Measurements from ENCODE around the gene CHRNA5.
"Not testable (repeated sequence)": the region's sequence is repeated elsewhere in the genome, so short reads cannot be mapped to it uniquely, and the experiment has no call there.

The CHRNA5 gene

GRCh38 chr15:78605201-78605600 is 39.9 kb downstream of the CHRNA5 start:
- Mint-ChIP-seq H3K9me3 (peaks cover 0 to 4% of the 10 kb centered on the region in 2 donors), H3K4me3 (no peak overlapping the region), H3K27me3 (peaks cover 25% of the 10 kb centered on the region), H3K4me1 (no peaks in the 10 kb centered on the region), H3K27ac (no peak overlapping the region)
- no peak for DNase-seq
- ATAC-seq = no peak

GRCh38 chr15:78605680-78606079 is 40.4 kb downstream of the CHRNA5 start:
- H3K27ac Mint-ChIP-seq = no peak overlapping the region
- peaks cover 25% of the 10 kb centered on the region for H3K27me3 Mint-ChIP-seq
- no peak for DNase-seq
- peaks cover 0 to 4% of the 10 kb centered on the region in 2 donors for H3K9me3 Mint-ChIP-seq
- no peak for ATAC-seq
- no peaks in the 10 kb centered on the region for H3K4me1 Mint-ChIP-seq
- no peak overlapping the region for H3K4me3 Mint-ChIP-seq

- H3K4me1 Mint-ChIP-seq, H3K9me3 Mint-ChIP-seq, H3K4me3 Mint-ChIP-seq, DNase-seq, H3K27ac Mint-ChIP-seq, ATAC-seq: not testable (repeated sequence)
- H3K27me3 Mint-ChIP-seq = peaks cover 15% of the 10 kb centered on the region
These were observed 44.2 kb downstream of the CHRNA5 start for GRCh38 chr15:78609551-78609950.

GRCh38 chr15:78614021-78614420 is 48.7 kb downstream of the CHRNA5 start:
- H3K27ac Mint-ChIP-seq = no peak overlapping the region
- H3K9me3 Mint-ChIP-seq = no peaks in the 10 kb centered on the region
- DNase-seq (no peak), ATAC-seq (no peak)
- no peaks in the 10 kb centered on the region for H3K4me1 Mint-ChIP-seq
- no peak overlapping the region for H3K4me3 Mint-ChIP-seq
- H3K27me3 Mint-ChIP-seq = peaks cover 11% of the 10 kb centered on the region

DNA sequence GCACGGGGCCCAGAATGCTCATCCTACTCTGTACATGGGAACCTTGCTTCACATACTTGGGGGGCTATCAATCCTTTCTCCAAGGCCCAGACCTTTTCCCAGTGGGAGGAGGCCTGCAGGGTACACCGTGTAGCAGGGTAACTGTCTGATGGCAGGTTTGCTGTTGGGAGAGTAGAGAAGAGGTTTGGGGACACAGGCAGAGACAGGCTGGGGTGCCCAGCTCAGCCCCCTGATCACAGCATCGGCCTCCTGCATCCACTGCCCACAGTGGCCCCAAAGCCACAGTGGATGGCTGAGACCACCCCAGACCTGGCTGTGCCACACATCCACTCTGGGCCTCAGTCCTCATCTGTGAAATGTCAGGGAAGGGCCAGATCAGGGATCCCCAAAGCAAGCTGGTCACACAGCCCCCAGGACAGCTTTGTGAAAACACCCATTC is 49.9 kb downstream of the CHRNA5 start:
- peak overlapping the region in 1 of 2 donors; percentile 83 for H3K27ac Mint-ChIP-seq
- H3K4me1 Mint-ChIP-seq = peaks cover 11% of the 10 kb centered on the region
- peaks cover 22% of the 10 kb centered on the region for H3K27me3 Mint-ChIP-seq
- no peaks in the 10 kb centered on the region for H3K9me3 Mint-ChIP-seq
- ATAC-seq = no peak
- DNase-seq = no peak
- H3K4me3 Mint-ChIP-seq = no peak overlapping the region

- Mint-ChIP-seq H3K4me3 (no peak overlapping the region), H3K27me3 (peaks cover 34% of the 10 kb centered on the region), H3K9me3 (no peaks in the 10 kb centered on the region), H3K4me1 (peaks cover 18% of the 10 kb centered on the region), H3K27ac (no peak overlapping the region)
- ATAC-seq = no peak
- no peak for DNase-seq
These were observed 51.2 kb downstream of the CHRNA5 start for GRCh38 chr15:78616506-78616905.

DNA sequence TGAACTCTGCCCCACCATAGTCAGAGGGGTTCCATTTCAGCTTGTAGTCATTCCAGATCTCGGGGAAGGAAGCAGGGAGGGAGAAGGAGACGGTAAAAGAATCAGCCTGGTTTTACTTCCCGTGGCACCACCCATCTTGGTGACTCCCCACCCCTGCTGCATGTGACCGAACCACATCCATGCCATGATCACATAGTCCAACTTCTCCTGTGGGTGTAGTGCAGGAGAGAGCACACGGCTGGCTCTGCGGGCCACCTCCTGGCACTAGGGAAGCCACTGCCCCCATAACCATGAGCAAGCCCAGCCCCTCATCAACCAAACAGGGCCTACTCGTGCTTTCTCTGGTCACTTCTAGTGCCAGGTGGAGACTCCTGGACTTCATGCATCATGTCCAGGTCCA is 51.8 kb downstream of the CHRNA5 start:
- peaks cover 23% of the 10 kb centered on the region for H3K4me1 Mint-ChIP-seq
- DNase-seq (no peak), ATAC-seq (no peak)
- no peak overlapping the region for H3K4me3 Mint-ChIP-seq
- H3K27me3 Mint-ChIP-seq = peaks cover 39% of the 10 kb centered on the region
- no peak overlapping the region for H3K27ac Mint-ChIP-seq
- H3K9me3 Mint-ChIP-seq = no peaks in the 10 kb centered on the region

DNA sequence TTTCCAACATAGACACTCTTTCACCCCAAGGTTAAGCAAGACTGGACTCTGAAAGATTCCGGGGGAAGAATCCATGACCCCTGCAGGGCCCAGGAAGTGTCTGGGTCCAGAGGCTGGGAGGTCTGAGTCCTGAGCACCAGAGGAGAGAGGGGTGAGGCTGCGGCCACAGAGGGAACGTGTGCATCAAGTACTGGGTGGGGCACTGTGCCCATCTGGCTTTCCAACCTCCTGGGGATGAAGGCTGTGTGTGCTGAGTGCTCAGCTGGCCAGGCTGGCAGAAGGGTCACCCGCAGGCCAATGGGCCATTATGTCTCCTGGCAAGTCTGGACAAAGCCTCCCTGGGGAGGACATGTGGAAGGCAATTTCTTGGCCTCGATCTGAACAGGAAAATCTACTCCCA is 52.2 kb downstream of the CHRNA5 start:
- H3K27ac Mint-ChIP-seq = no peak overlapping the region
- peaks cover 24% of the 10 kb centered on the region for H3K4me1 Mint-ChIP-seq
- H3K9me3 Mint-ChIP-seq = no peaks in the 10 kb centered on the region
- no peak for ATAC-seq
- no peak for DNase-seq
- peaks cover 44% of the 10 kb centered on the region for H3K27me3 Mint-ChIP-seq
- H3K4me3 Mint-ChIP-seq = no peak overlapping the region

GRCh38 chr15:78618064-78618463 is 52.7 kb downstream of the CHRNA5 start:
- H3K27me3 Mint-ChIP-seq = peaks cover 49% of the 10 kb centered on the region
- H3K4me3 Mint-ChIP-seq = no peak overlapping the region
- peaks cover 24% of the 10 kb centered on the region for H3K4me1 Mint-ChIP-seq
- DNase-seq (no peak), ATAC-seq (peak; percentile 19)
- H3K9me3 Mint-ChIP-seq = no peaks in the 10 kb centered on the region
- no peak overlapping the region for H3K27ac Mint-ChIP-seq

GRCh38 chr15:78618490-78618934 is 53.2 kb downstream of the CHRNA5 start:
- peak; percentile 76 to 77 for DNase-seq
- ATAC-seq = peak; percentile 59
- Mint-ChIP-seq H3K9me3 (no peaks in the 10 kb centered on the region), H3K27me3 (peaks cover 54% of the 10 kb centered on the region), H3K4me1 (peaks cover 24% of the 10 kb centered on the region), H3K27ac (no peak overlapping the region), H3K4me3 (no peak overlapping the region)

DNA sequence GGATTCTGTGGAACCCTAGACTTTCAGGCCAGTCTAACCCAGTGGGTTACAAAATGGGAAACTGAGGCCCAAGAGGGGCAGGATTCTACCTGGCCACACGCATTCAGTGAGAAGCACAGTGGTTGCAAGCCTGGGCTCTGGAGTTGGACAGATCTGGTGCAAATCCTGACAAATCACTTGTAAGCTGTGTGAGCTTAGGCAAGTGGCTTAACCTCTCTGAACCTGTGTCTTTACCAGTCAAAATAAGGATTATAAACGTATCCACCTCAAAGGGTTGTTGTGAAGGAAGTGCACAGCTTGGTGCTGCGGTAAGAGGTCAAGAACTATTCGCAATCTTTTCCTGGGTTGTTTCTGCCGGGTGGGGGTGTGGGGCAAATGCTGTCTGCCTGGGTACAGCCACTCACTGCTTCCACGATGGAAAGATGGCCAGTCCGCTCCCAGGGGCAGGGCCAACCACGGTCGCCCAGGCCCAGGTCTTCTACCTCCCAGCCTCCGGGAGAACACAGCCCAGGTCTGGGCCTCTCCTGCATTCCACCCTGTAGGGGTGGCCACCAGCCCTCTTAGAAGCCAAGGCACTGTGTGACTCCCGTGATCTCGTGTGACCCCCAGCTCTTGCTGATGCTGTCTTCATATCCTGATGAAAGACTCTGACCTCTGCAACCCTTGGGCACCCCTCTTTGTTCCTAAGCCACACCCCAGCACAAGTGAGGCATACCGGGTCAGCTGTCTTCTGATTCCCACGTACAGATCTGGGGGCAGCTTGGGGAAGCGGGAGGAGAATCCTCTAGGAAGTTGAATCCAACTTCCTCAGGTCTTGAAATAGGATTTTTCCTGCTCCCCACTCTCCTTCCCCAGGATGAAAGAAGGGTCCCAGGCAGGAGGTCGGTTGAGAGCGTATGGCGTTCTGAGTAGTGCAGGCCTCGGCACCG is 54.0 kb downstream of the CHRNA5 start:
- no peak overlapping the region for H3K27ac Mint-ChIP-seq
- H3K4me1 Mint-ChIP-seq = peaks cover 24% of the 10 kb centered on the region
- peaks cover 61% of the 10 kb centered on the region for H3K27me3 Mint-ChIP-seq
- DNase-seq = no peak
- H3K9me3 Mint-ChIP-seq = no peaks in the 10 kb centered on the region
- H3K4me3 Mint-ChIP-seq = peak overlapping the region in 1 of 2 donors; percentile 66
- ATAC-seq = no peak

DNA sequence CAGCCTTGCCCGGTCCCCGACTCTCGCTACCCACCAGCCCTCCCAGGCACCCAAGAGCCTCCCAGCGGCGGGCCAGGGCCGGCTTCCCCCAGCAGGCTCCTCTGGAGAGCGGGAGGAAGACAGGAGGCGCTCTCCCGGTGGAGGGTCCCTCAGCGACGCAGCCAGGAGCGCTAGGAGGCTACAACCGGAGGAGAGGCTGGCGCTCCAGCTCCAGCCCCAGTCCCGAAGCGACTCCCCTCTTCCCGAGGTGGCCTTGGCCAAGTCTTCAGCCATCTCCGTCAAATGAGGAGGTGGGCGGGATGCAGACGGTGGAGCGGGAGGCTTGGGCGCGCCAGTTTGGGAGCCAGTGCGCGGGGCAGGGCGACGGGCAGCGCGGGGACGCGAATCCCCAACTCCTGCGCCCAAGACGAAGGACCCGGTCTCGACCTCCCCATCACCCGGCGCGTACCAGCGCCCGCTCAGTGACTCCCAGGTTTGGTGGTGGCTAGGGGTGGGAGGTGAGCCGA is 54.8 kb downstream of the CHRNA5 start:
- Mint-ChIP-seq H3K9me3 (no peaks in the 10 kb centered on the region), H3K27me3 (peaks cover 64% of the 10 kb centered on the region)

DNA sequence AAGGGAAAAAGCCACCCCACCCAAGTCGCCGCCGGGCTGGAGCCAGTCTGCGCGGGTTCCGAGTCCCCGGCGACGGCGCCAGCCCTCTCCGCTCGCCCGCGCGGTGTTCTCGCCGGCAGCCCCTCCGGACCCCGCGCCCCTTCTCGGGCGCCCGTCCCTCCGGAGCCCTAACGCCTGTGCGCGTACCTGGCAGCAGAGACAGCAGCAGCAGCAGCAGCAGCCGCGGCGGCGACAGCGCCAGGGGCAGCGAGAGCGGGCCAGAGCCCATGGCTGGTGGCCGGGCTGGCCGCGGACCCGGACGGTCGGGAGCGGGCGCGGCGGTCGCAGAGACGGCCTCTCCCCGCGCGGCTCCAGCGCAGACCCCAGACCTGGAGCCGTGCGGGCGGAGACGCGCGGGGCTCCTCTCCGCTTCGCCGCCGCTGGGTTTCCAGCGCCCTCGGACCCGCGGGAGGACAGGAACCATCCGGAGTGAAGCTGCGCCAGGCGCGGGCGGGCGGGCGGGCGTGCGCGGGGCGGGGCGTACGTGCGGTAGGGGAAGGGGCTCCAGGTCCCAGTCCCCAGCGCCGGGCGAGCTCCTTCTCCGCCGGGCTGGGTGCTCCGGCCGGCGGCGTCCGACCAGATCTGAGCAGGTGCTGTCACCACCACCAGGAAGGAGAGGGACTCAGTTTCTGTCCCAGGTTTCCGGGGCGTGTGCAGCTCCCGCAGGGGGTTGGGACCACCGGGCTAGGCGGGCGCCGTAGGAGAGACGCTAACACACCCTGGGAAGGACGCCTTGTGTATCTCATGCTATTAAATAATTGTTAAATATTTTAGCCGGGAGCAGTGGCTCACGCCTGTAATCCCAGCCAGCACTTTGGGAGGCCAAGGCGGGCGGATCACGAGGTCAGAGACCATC is 55.5 kb downstream of the CHRNA5 start, which contains the start of gene CHRNA3:
CHRNA3 (minus strand) TSS at position 470 of the 895 bp plus-strand sequence; CDS start at position 268, 202 bp downstream.
- H3K4me3 Mint-ChIP-seq = peak within 1 kb of the TSS; percentile 28 to 66
- DNase-seq (no peak), ATAC-seq (no peak)
- H3K27ac Mint-ChIP-seq = no peak within 1 kb of the TSS
- H3K4me1 Mint-ChIP-seq = peaks cover 24% of the 10 kb centered on the region
- H3K9me3 Mint-ChIP-seq = no peaks in the 10 kb centered on the region
- peaks cover 64% of the 10 kb centered on the region for H3K27me3 Mint-ChIP-seq

More for the DNA sequence above, 54.8 kb downstream of the CHRNA5 start:
- ATAC-seq (no peak), DNase-seq (peak in 1 of 2 donors; percentile 19)
- Mint-ChIP-seq H3K4me3 (peak overlapping the region in 1 of 2 donors; percentile 66), H3K27ac (no peak overlapping the region), H3K4me1 (peaks cover 24% of the 10 kb centered on the region)

DNA sequence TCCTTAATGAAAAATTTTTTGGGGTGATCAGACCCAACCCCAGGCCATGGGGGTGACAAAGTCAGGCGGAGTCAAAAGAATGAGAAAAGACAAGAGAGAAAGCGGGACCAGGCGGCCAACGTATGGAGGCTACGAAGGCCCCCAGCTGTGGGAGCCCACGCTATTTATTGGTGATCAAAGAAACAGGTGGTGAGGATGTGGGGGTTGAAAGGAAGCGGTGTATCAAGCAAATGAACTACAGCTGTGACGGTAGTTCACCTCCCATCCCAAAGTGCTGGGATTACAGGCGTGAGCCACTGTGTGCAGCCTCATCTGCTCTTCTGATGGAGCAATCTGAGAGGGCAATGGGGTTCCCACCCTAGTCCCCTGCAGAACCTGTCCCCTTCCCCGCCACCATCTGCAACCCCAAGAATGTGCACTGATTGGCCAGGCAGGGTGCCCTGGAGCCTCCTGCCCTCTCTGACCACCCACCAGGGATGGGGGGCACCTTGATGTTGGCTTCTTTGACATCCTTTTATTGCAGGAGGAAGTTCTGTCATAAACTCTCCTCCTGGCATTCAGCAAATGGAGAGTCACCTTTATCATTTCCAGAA is 56.6 kb downstream of the CHRNA5 start:
- ATAC-seq = no peak
- Mint-ChIP-seq H3K27me3 (peaks cover 73% of the 10 kb centered on the region), H3K27ac (no peak overlapping the region), H3K9me3 (no peaks in the 10 kb centered on the region), H3K4me3 (no peak overlapping the region), H3K4me1 (peaks cover 24% of the 10 kb centered on the region)
- DNase-seq = no peak

Data from stimulated activated naive CD8-positive, alpha-beta T cell treated with anti-CD3 and anti-CD28 coated beads, Interleukin-15, amount 100 ng/mL, for 72 hours (primary cell).